Neural cell (in vitro differentiated cells): ENCODE data around the gene NFE2L3.

ENCODE experiments used
- EP300 ChIP-seq: fragments of 450-650 bp; conservative IDR thresholded peaks from 2 replicates; pipeline ENCODE4 v1.6.1; 2014; ENCODE audit warnings: antibody characterized with exemption, mild to moderate bottlenecking, moderate library complexity; ENCODE audit not compliant: poor library complexity, severe bottlenecking
- EZH2 ChIP-seq: fragments of 200-600, 300-800 bp; shearing (Covaris generic), sonication (generic); IDR thresholded peaks from 2 replicates; pipeline ENCODE4 v1.6.1; 2014; ENCODE audit warnings: antibody characterized with exemption, low read length, borderline replicate concordance, mild to moderate bottlenecking; ENCODE audit not compliant: insufficient read depth, poor library complexity, severe bottlenecking
- MXI1 ChIP-seq: fragments of 450-650 bp; conservative IDR thresholded peaks from 2 replicates; pipeline ENCODE4 v1.6.1; 2014; ENCODE audit warnings: antibody characterized with exemption, mild to moderate bottlenecking; ENCODE audit not compliant: poor library complexity, severe bottlenecking
- POLR2AphosphoS5 ChIP-seq: IDR thresholded peaks from 2 replicates; pipeline ENCODE4 v1.6.1; 2012
- RAD21 ChIP-seq: fragments of 450-650 bp; conservative IDR thresholded peaks from 2 replicates; pipeline ENCODE4 v1.6.1; 2014; ENCODE audit warnings: antibody characterized with exemption, mild to moderate bottlenecking, moderate library complexity
- SMC3 ChIP-seq: fragments of 450-650 bp; conservative IDR thresholded peaks from 2 replicates; pipeline ENCODE4 v1.6.1; 2014; ENCODE audit warnings: antibody characterized with exemption, mild to moderate bottlenecking, moderate library complexity; ENCODE audit not compliant: poor library complexity
- TAF1 ChIP-seq: IDR thresholded peaks from 2 replicates; pipeline ENCODE4 v1.6.1; 2012; ENCODE audit warnings: low read depth
- TF ChIP-seq, protein P1 (sequence below): IDR thresholded peaks from 2 replicates; pipeline ENCODE4 v1.6.1; 2012; ENCODE audit warnings: borderline replicate concordance
- TF ChIP-seq, protein P2 (sequence below): fragments of 450-650 bp; IDR thresholded peaks from 2 replicates; pipeline ENCODE4 v1.5.1; 2014; ENCODE audit warnings: antibody characterized with exemption, mild to moderate bottlenecking, moderate library complexity; ENCODE audit not compliant: poor library complexity, severe bottlenecking

DNA sequence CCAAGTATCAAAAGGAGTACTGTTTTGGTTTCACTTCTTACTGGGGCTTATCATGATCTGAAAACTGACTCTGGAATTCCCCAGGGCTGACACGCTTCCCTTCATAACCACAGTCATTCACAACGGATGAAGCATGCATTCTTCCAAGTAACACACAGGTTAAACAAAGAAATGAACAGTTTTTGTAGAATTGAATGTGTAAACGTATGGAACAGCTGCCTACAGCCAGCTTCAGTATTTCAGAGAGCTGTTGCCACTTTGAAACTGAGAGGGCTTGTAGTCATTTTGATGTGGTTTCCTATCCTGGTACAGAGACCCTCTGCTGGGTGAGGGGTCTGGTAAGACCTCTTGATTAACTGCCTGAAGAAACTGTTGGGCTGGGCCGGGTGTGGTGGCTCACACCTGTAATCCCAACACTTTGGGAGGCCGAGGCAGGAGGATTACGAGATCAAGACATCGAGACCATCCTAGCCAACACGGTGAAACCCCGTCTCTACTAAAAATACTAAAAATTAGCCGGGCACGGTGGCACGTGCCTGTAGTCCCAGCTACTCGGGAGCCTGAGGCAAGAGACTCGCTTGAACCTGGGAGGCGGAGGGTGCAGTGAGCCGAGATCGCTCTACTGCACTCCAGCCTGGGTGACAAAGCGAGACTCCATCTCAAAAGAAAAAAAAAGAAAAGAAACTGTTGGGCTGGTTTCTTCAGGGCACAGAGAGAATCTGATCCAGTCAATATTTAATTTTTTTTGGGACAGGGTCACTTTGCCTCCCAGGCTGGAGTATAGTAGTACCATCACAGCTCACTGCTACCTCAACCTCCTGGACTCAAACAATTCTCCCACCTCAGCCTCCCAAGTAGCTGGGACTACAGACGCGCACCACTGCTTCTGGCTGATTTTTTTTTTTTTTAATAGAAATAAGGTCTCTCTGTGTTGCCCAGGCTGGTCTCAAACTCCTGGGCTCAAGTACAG is 4.7 kb downstream of the NFE2L3 start:
- TF ChIP-seq, protein P1, sequence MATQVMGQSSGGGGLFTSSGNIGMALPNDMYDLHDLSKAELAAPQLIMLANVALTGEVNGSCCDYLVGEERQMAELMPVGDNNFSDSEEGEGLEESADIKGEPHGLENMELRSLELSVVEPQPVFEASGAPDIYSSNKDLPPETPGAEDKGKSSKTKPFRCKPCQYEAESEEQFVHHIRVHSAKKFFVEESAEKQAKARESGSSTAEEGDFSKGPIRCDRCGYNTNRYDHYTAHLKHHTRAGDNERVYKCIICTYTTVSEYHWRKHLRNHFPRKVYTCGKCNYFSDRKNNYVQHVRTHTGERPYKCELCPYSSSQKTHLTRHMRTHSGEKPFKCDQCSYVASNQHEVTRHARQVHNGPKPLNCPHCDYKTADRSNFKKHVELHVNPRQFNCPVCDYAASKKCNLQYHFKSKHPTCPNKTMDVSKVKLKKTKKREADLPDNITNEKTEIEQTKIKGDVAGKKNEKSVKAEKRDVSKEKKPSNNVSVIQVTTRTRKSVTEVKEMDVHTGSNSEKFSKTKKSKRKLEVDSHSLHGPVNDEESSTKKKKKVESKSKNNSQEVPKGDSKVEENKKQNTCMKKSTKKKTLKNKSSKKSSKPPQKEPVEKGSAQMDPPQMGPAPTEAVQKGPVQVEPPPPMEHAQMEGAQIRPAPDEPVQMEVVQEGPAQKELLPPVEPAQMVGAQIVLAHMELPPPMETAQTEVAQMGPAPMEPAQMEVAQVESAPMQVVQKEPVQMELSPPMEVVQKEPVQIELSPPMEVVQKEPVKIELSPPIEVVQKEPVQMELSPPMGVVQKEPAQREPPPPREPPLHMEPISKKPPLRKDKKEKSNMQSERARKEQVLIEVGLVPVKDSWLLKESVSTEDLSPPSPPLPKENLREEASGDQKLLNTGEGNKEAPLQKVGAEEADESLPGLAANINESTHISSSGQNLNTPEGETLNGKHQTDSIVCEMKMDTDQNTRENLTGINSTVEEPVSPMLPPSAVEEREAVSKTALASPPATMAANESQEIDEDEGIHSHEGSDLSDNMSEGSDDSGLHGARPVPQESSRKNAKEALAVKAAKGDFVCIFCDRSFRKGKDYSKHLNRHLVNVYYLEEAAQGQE: no peak
- TF ChIP-seq, protein P2, sequence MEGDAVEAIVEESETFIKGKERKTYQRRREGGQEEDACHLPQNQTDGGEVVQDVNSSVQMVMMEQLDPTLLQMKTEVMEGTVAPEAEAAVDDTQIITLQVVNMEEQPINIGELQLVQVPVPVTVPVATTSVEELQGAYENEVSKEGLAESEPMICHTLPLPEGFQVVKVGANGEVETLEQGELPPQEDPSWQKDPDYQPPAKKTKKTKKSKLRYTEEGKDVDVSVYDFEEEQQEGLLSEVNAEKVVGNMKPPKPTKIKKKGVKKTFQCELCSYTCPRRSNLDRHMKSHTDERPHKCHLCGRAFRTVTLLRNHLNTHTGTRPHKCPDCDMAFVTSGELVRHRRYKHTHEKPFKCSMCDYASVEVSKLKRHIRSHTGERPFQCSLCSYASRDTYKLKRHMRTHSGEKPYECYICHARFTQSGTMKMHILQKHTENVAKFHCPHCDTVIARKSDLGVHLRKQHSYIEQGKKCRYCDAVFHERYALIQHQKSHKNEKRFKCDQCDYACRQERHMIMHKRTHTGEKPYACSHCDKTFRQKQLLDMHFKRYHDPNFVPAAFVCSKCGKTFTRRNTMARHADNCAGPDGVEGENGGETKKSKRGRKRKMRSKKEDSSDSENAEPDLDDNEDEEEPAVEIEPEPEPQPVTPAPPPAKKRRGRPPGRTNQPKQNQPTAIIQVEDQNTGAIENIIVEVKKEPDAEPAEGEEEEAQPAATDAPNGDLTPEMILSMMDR: no peak
- no peak for TF ChIP-seq EZH2
- TF ChIP-seq RAD21: no peak
- TF ChIP-seq TAF1: no peak
- TF ChIP-seq MXI1: no peak
- no peak for TF ChIP-seq EP300
- TF ChIP-seq POLR2AphosphoS5: no peak
- TF ChIP-seq SMC3: no peak
